OCI-LY3 (cell line): ENCODE measurements around the gene OR10H4.

ENCODE experiments used
- CTCF ChIP-seq: fragments of 200-600, 300-600 bp; sonication (generic); IDR thresholded peaks from 2 replicates; pipeline ENCODE4 v1.5.1; 2014; ENCODE audit warnings: antibody characterized with exemption, low read length, low read depth
- EZH2phosphoT487 ChIP-seq: fragments of 200-600 bp; shearing (Covaris generic); IDR thresholded peaks from 2 replicates; pipeline ENCODE4 v1.6.1; 2018; ENCODE audit warnings: antibody characterized with exemption, mixed run types, low read depth

GRCh38 chr19:15922021-15922420, 26.8 kb upstream of the OR10H4 start:
- no peak for TF ChIP-seq CTCF
- no peak for TF ChIP-seq EZH2phosphoT487
